GM13977 (cell line): Measurements from ENCODE around the gene ACTR6.

Experiments
- DNase-seq: peaks from one replicate; pipeline ENCODE4 v3.0.0; 2012; ENCODE audit warnings: low spot score
- in situ Hi-C: fragments of 300-500 bp; cut with MboI; formaldehyde crosslinking; loops from one replicate; pipeline ENCODE4 v1.12.0; 2022; ENCODE audit warnings: low sequenced_read_pairs, low pct_unique_long_range_greater_than_20kb, mixed read lengths, inconsistent platforms; ENCODE audit not compliant: unreplicated experiment
- TF ChIP-seq, protein P1 (sequence below): IDR thresholded peaks from 2 replicates; pipeline ENCODE4 v1.5.1; 2012; ENCODE audit warnings: mild to moderate bottlenecking, control low read depth; ENCODE audit not compliant: insufficient read depth; ENCODE audit errors: extremely low read depth, missing control alignments

Gene ACTR6

DNA sequence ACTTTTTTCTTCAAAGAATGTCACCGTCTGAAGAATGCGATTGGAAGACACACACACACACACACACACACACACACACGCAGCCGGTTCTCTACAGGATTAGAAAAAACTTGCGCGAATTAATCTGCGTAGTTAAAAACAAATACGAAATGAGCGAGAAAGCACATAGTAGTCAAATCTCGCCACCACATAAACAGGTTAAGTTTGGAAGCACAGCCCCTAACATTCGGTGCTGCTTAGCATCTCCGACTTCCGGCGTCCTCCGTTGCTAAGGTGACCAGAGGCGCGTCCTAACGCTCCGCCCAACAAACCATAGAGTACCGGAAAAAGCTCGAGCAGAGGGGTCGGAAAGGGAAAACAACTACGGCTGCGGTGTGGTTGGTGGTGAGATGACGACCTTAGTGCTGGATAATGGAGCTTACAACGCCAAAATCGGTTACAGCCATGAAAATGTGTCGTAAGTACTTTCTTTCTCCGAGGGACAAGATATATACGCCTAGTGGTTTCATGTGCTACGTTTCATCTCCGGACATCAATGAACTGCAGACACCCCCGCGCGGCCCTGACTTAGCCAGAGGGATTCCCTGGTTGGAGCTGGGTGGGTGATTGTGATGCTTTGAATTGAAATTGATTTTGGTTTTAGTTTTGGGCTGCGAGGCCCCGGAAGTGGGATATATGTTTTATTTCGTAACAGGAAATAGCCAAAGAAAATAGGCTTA is at the start of gene ACTR6:
TSS of gene ACTR6 (plus strand) at position 353 of the 719 bp plus-strand sequence. CDS start at position 390, 37 bp downstream.
- TF ChIP-seq, protein P1, sequence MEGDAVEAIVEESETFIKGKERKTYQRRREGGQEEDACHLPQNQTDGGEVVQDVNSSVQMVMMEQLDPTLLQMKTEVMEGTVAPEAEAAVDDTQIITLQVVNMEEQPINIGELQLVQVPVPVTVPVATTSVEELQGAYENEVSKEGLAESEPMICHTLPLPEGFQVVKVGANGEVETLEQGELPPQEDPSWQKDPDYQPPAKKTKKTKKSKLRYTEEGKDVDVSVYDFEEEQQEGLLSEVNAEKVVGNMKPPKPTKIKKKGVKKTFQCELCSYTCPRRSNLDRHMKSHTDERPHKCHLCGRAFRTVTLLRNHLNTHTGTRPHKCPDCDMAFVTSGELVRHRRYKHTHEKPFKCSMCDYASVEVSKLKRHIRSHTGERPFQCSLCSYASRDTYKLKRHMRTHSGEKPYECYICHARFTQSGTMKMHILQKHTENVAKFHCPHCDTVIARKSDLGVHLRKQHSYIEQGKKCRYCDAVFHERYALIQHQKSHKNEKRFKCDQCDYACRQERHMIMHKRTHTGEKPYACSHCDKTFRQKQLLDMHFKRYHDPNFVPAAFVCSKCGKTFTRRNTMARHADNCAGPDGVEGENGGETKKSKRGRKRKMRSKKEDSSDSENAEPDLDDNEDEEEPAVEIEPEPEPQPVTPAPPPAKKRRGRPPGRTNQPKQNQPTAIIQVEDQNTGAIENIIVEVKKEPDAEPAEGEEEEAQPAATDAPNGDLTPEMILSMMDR = no peak
- in situ Hi-C loops = no loop called here
- DNase-seq = peak; percentile 94

- TF ChIP-seq, protein P1 = no peak
- in situ Hi-C loops = no loop called here
Measured at GRCh38 chr12:100151769-100152168, 48.8 kb upstream of the ACTR6 start.

DNA sequence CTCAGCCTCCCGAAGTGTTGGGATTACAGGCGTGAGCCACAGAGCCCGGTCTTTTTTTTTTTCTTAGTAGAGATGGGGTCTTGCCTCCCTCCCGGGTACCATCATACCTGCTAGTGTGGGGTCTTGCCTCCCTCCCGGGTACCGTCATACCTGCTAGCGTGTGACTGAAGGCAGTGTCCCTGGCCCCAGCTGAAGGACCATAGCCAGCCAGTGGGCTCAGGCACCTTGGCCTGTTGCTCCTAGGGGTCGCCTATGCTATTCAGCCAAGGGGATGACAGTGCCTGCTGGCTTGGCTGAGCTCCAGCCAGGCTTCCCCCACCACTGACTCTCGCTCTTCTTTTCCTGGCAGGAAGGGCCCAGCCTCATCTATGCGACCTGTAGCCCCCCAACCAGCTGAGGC is 47.5 kb upstream of the ACTR6 start:
- in situ Hi-C loops = no loop called here
- TF ChIP-seq, protein P1 = no peak

More at GRCh38 chr12:100151769-100152168, 48.8 kb upstream of the ACTR6 start:
- DNase-seq = no peak

DNA sequence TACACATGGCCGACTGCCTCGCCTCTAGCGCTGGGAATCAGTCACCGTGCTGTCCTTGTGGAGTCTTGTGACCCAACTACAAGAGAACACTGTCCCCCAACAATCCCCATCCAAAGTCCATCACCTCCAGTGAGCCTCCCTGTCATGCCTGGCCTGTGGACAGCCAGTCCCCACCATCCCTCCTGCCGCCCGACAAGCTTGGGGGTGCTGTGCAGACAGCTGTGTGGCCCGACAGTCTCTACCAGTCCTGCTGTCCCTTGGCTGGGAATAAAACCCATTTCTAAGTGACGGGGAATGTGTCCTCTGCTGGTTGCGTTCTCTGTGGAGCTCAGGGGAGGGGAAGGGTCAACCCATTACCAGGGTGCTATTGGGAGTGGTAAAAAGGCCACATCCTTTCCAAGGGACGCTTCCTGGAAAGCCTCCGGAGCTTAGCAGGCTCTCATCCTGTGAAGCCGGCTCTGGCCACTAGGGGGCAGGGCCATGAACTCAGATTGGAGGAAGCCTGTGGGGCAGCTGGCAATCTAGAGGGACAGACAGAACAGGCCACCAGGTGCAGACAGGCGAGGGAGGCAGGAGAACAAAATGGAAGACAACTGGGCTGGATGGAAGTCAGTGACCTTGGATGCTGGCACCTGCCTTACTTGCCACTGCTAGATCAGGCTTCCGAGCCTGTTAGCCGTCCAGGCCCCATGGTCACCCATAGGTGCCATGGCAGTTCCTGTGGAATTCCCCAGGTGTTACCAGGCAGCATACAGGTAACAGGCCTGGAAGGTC is 46.0 kb upstream of the ACTR6 start:
- TF ChIP-seq, protein P1 = peak; percentile 89
- peak; percentile 71 for DNase-seq
- in situ Hi-C loops = no loop called here

More for the DNA sequence above, 47.5 kb upstream of the ACTR6 start:
- no peak for DNase-seq

DNA sequence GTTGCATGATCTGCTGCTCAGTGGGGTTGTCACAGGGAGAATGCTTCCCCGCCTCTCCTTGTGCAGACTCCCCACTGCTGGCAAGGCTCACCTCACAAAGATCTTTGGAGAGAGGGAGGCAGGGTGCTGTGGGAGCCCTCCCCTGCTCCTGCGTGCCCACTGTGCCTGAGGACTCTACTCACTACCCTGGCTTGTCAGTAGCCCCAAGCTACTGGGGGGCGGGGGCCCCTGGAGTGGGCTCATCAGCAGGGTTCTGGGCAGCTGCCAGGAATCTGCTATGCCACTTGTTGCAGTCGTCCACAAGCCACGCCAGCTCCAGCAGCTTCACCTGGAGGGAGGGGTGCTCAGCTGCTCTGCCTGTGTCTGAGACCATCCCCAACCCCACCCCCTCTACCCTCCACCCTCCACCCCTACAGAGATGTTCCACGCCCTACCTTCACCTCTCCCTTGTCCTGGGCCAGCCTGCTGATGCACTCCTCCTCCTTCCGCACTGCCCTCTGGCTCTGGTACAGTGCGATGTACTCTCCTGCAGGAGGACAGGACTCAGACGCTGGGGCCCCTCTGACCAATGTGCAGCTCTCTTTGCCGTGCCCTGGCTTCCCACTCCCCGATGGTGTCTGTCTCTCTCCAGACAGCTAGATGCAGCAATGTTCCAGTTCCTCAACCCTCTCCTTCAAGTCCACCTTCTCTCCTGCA is 43.7 kb upstream of the ACTR6 start:
- TF ChIP-seq, protein P1 = no peak
- DNase-seq = no peak
- in situ Hi-C loops = no loop called here

- TF ChIP-seq, protein P1 = no peak
- in situ Hi-C loops = no loop called here
- no peak for DNase-seq
Measured at GRCh38 chr12:100157427-100157821, 43.2 kb upstream of the ACTR6 start.
